GM19240 (cell line): ENCODE data around the gene CCDC12.

Experiments used
- DNase-seq: peaks from one replicate; pipeline ENCODE4 v3.0.0; 2011; ENCODE audit warnings: low spot score; ENCODE audit not compliant: insufficient read length

CCDC12 gene

GRCh38 chr3:46907960-46908293, 68.6 kb downstream of the CCDC12 start:
- no peak for DNase-seq

- no peak for DNase-seq
Observed at GRCh38 chr3:46907271-46907670, 69.3 kb downstream of the CCDC12 start.

- DNase-seq, result no peak
Observed at GRCh38 chr3:46906471-46907058, 70.0 kb downstream of the CCDC12 start.

- DNase-seq, result no peak
Observed at GRCh38 chr3:46905661-46906451, 70.7 kb downstream of the CCDC12 start.

- DNase-seq, result no peak
Observed at GRCh38 chr3:46905213-46905560, 71.4 kb downstream of the CCDC12 start.

GRCh38 chr3:46904303-46905212, 72.0 kb downstream of the CCDC12 start:
- DNase-seq, result no peak

- DNase-seq, result no peak
Observed at GRCh38 chr3:46903341-46904302, 72.9 kb downstream of the CCDC12 start.

GRCh38 chr3:46902188-46902631, 74.3 kb downstream of the CCDC12 start:
- DNase-seq, result no peak

GRCh38 chr3:46901591-46902187, 74.9 kb downstream of the CCDC12 start:
- no peak for DNase-seq

- no peak for DNase-seq
Observed at GRCh38 chr3:46901061-46901460, 75.5 kb downstream of the CCDC12 start.

GRCh38 chr3:46900356-46900755, 76.2 kb downstream of the CCDC12 start:
- DNase-seq, result no peak

- no peak for DNase-seq
Observed at GRCh38 chr3:46900007-46900292, 76.6 kb downstream of the CCDC12 start.

GRCh38 chr3:46899151-46900006, 77.2 kb downstream of the CCDC12 start:
- DNase-seq, result no peak

GRCh38 chr3:46898321-46899150, 78.0 kb downstream of the CCDC12 start:
- DNase-seq, result no peak

- DNase-seq, result no peak
Observed at GRCh38 chr3:46897829-46898320, 78.7 kb downstream of the CCDC12 start.

GRCh38 chr3:46897031-46897430, 79.5 kb downstream of the CCDC12 start:
- no peak for DNase-seq

- DNase-seq, result no peak
Observed at GRCh38 chr3:46896386-46896785, 80.2 kb downstream of the CCDC12 start.

- DNase-seq, result no peak
Observed at GRCh38 chr3:46895761-46896160, 80.8 kb downstream of the CCDC12 start.

GRCh38 chr3:46895204-46895660, 81.3 kb downstream of the CCDC12 start:
- peak; percentile 76 for DNase-seq
